Measurements from ENCODE around the gene CCNH.

Gene CCNH

GRCh38 chr5:87369431-87369830 is 43.3 kb downstream of the CCNH start:
- Histone ChIP-seq H3K4me1 (ENCODE audit: control insufficient read depth in 1 of 2, insufficient read depth in 2 of 2, low read length in 2 of 2) (peaks cover 0 to 5% of the 10 kb centered on the region in 2 donors), H3K9me3 (ENCODE audit: control insufficient read depth in 1 of 2, low read length in 2 of 2) (no peaks in the 10 kb centered on the region), H3K27ac (ENCODE audit: low read depth, low read length) (no peak overlapping the region)

GRCh38 chr5:87368601-87369000 is 44.1 kb downstream of the CCNH start:
- Histone ChIP-seq H3K4me3 (ENCODE audit: low read depth in 1 of 2, low read length in 2 of 2) (no peak overlapping the region), H3K27ac (ENCODE audit: low read depth, low read length) (no peak overlapping the region), H3K9me3 (ENCODE audit: control insufficient read depth in 1 of 2, low read length in 2 of 2) (no peaks in the 10 kb centered on the region), H3K36me3 (ENCODE audit: control insufficient read depth in 1 of 2, insufficient read depth in 2 of 2, low read length in 2 of 2) (peaks cover 4 to 13% of the 10 kb centered on the region in 2 donors), H3K9ac (ENCODE audit: low read depth in 1 of 2, low read length in 2 of 2) (no peak overlapping the region), H3K4me1 (ENCODE audit: control insufficient read depth in 1 of 2, insufficient read depth in 2 of 2, low read length in 2 of 2) (peaks cover 0 to 5% of the 10 kb centered on the region in 2 donors), H3K27me3 (ENCODE audit: control insufficient read depth in 1 of 2, insufficient read depth in 2 of 2, low read length in 2 of 2) (no peaks in the 10 kb centered on the region)

More at GRCh38 chr5:87369431-87369830, 43.3 kb downstream of the CCNH start:
- peaks cover 4 to 9% of the 10 kb centered on the region in 2 donors for H3K36me3 ChIP-seq (ENCODE audit: control insufficient read depth in 1 of 2, insufficient read depth in 2 of 2, low read length in 2 of 2)
- H3K9ac ChIP-seq (ENCODE audit: low read depth in 1 of 2, low read length in 2 of 2): no peak overlapping the region
- H3K4me3 ChIP-seq (ENCODE audit: low read depth in 1 of 2, low read length in 2 of 2): no peak overlapping the region
- H3K27me3 ChIP-seq (ENCODE audit: control insufficient read depth in 1 of 2, insufficient read depth in 2 of 2, low read length in 2 of 2): no peaks in the 10 kb centered on the region

GRCh38 chr5:87367243-87367642 is 45.5 kb downstream of the CCNH start:
- peaks cover 0 to 9% of the 10 kb centered on the region in 2 donors for H3K36me3 ChIP-seq (ENCODE audit: control insufficient read depth in 1 of 2, insufficient read depth in 2 of 2, low read length in 2 of 2)
- H3K9ac ChIP-seq (ENCODE audit: low read depth in 1 of 2, low read length in 2 of 2): no peak overlapping the region
- H3K4me1 ChIP-seq (ENCODE audit: control insufficient read depth in 1 of 2, insufficient read depth in 2 of 2, low read length in 2 of 2): peaks cover 0 to 5% of the 10 kb centered on the region in 2 donors

GRCh38 chr5:87361536-87362213 is 51.1 kb downstream of the CCNH start:
- Histone ChIP-seq H3K9ac (ENCODE audit: low read depth in 1 of 2, low read length in 2 of 2) (no peak overlapping the region), H3K4me1 (ENCODE audit: control insufficient read depth in 1 of 2, insufficient read depth in 2 of 2, low read length in 2 of 2) (peaks cover 0 to under 1% of the 10 kb centered on the region in 2 donors), H3K9me3 (ENCODE audit: control insufficient read depth in 1 of 2, low read length in 2 of 2) (no peaks in the 10 kb centered on the region), H3K27me3 (ENCODE audit: control insufficient read depth in 1 of 2, insufficient read depth in 2 of 2, low read length in 2 of 2) (no peaks in the 10 kb centered on the region), H3K4me3 (ENCODE audit: low read depth in 1 of 2, low read length in 2 of 2) (no peak overlapping the region), H3K27ac (ENCODE audit: low read depth, low read length) (no peak overlapping the region), H3K36me3 (ENCODE audit: control insufficient read depth in 1 of 2, insufficient read depth in 2 of 2, low read length in 2 of 2) (peaks cover 0 to 19% of the 10 kb centered on the region in 2 donors)

More at GRCh38 chr5:87367243-87367642, 45.5 kb downstream of the CCNH start:
- Histone ChIP-seq H3K4me3 (ENCODE audit: low read depth in 1 of 2, low read length in 2 of 2) (no peak overlapping the region), H3K27ac (ENCODE audit: low read depth, low read length) (no peak overlapping the region), H3K27me3 (ENCODE audit: control insufficient read depth in 1 of 2, insufficient read depth in 2 of 2, low read length in 2 of 2) (no peaks in the 10 kb centered on the region), H3K9me3 (ENCODE audit: control insufficient read depth in 1 of 2, low read length in 2 of 2) (no peaks in the 10 kb centered on the region)

- Histone ChIP-seq H3K27me3 (ENCODE audit: control insufficient read depth in 1 of 2, insufficient read depth in 2 of 2, low read length in 2 of 2) (no peaks in the 10 kb centered on the region), H3K9me3 (ENCODE audit: control insufficient read depth in 1 of 2, low read length in 2 of 2) (no peaks in the 10 kb centered on the region), H3K27ac (ENCODE audit: low read depth, low read length) (no peak overlapping the region), H3K36me3 (ENCODE audit: control insufficient read depth in 1 of 2, insufficient read depth in 2 of 2, low read length in 2 of 2) (peaks cover 0 to 20% of the 10 kb centered on the region in 2 donors), H3K4me1 (ENCODE audit: control insufficient read depth in 1 of 2, insufficient read depth in 2 of 2, low read length in 2 of 2) (no peaks in the 10 kb centered on the region), H3K4me3 (ENCODE audit: low read depth in 1 of 2, low read length in 2 of 2) (no peak overlapping the region), H3K9ac (ENCODE audit: low read depth in 1 of 2, low read length in 2 of 2) (no peak overlapping the region)
Observed at GRCh38 chr5:87361031-87361445, 51.7 kb downstream of the CCNH start.

- Histone ChIP-seq H3K9ac (ENCODE audit: low read depth in 1 of 2, low read length in 2 of 2) (no peak overlapping the region), H3K9me3 (ENCODE audit: control insufficient read depth in 1 of 2, low read length in 2 of 2) (no peaks in the 10 kb centered on the region), H3K27me3 (ENCODE audit: control insufficient read depth in 1 of 2, insufficient read depth in 2 of 2, low read length in 2 of 2) (no peaks in the 10 kb centered on the region)
Observed at GRCh38 chr5:87360132-87360531, 52.6 kb downstream of the CCNH start.

GRCh38 chr5:87359106-87359505 is 53.6 kb downstream of the CCNH start:
- H3K9me3 ChIP-seq (ENCODE audit: control insufficient read depth in 1 of 2, low read length in 2 of 2): no peaks in the 10 kb centered on the region
- H3K9ac ChIP-seq (ENCODE audit: low read depth in 1 of 2, low read length in 2 of 2): no peak overlapping the region
- H3K27me3 ChIP-seq (ENCODE audit: control insufficient read depth in 1 of 2, insufficient read depth in 2 of 2, low read length in 2 of 2): no peaks in the 10 kb centered on the region

More at GRCh38 chr5:87360132-87360531, 52.6 kb downstream of the CCNH start:
- no peak overlapping the region for H3K4me3 ChIP-seq (ENCODE audit: low read depth in 1 of 2, low read length in 2 of 2)
- H3K4me1 ChIP-seq (ENCODE audit: control insufficient read depth in 1 of 2, insufficient read depth in 2 of 2, low read length in 2 of 2): no peaks in the 10 kb centered on the region
- H3K27ac ChIP-seq (ENCODE audit: low read depth, low read length): no peak overlapping the region
- H3K36me3 ChIP-seq (ENCODE audit: control insufficient read depth in 1 of 2, insufficient read depth in 2 of 2, low read length in 2 of 2): peaks cover 0 to 30% of the 10 kb centered on the region in 2 donors

GRCh38 chr5:87354496-87354895 is 58.2 kb downstream of the CCNH start:
- no peak overlapping the region for H3K27ac ChIP-seq (ENCODE audit: low read depth, low read length)
- H3K4me1 ChIP-seq (ENCODE audit: control insufficient read depth in 1 of 2, insufficient read depth in 2 of 2, low read length in 2 of 2): no peaks in the 10 kb centered on the region
- no peak overlapping the region for H3K9ac ChIP-seq (ENCODE audit: low read depth in 1 of 2, low read length in 2 of 2)
- no peak overlapping the region for H3K4me3 ChIP-seq (ENCODE audit: low read depth in 1 of 2, low read length in 2 of 2)
- no peaks in the 10 kb centered on the region for H3K27me3 ChIP-seq (ENCODE audit: control insufficient read depth in 1 of 2, insufficient read depth in 2 of 2, low read length in 2 of 2)
- peaks cover 0 to 28% of the 10 kb centered on the region in 2 donors for H3K36me3 ChIP-seq (ENCODE audit: control insufficient read depth in 1 of 2, insufficient read depth in 2 of 2, low read length in 2 of 2)
- no peaks in the 10 kb centered on the region for H3K9me3 ChIP-seq (ENCODE audit: control insufficient read depth in 1 of 2, low read length in 2 of 2)

More at GRCh38 chr5:87359106-87359505, 53.6 kb downstream of the CCNH start:
- H3K4me3 ChIP-seq (ENCODE audit: low read depth in 1 of 2, low read length in 2 of 2): no peak overlapping the region
- peaks cover 0 to 36% of the 10 kb centered on the region in 2 donors for H3K36me3 ChIP-seq (ENCODE audit: control insufficient read depth in 1 of 2, insufficient read depth in 2 of 2, low read length in 2 of 2)
- no peaks in the 10 kb centered on the region for H3K4me1 ChIP-seq (ENCODE audit: control insufficient read depth in 1 of 2, insufficient read depth in 2 of 2, low read length in 2 of 2)
- H3K27ac ChIP-seq (ENCODE audit: low read depth, low read length): no peak overlapping the region

- H3K4me3 ChIP-seq (ENCODE audit: low read depth in 1 of 2, low read length in 2 of 2): no peak overlapping the region
- no peak overlapping the region for H3K9ac ChIP-seq (ENCODE audit: low read depth in 1 of 2, low read length in 2 of 2)
- no peaks in the 10 kb centered on the region for H3K4me1 ChIP-seq (ENCODE audit: control insufficient read depth in 1 of 2, insufficient read depth in 2 of 2, low read length in 2 of 2)
- H3K36me3 ChIP-seq (ENCODE audit: control insufficient read depth in 1 of 2, insufficient read depth in 2 of 2, low read length in 2 of 2): peaks cover 0 to 4% of the 10 kb centered on the region in 2 donors
- H3K9me3 ChIP-seq (ENCODE audit: control insufficient read depth in 1 of 2, low read length in 2 of 2): no peaks in the 10 kb centered on the region
- no peaks in the 10 kb centered on the region for H3K27me3 ChIP-seq (ENCODE audit: control insufficient read depth in 1 of 2, insufficient read depth in 2 of 2, low read length in 2 of 2)
- H3K27ac ChIP-seq (ENCODE audit: low read depth, low read length): no peak overlapping the region
Observed at GRCh38 chr5:87347841-87348240, 64.9 kb downstream of the CCNH start.

GRCh38 chr5:87347272-87347671 is 65.5 kb downstream of the CCNH start:
- Histone ChIP-seq H3K4me1 (ENCODE audit: control insufficient read depth in 1 of 2, insufficient read depth in 2 of 2, low read length in 2 of 2) (no peaks in the 10 kb centered on the region), H3K9me3 (ENCODE audit: control insufficient read depth in 1 of 2, low read length in 2 of 2) (no peaks in the 10 kb centered on the region), H3K27ac (ENCODE audit: low read depth, low read length) (no peak overlapping the region), H3K36me3 (ENCODE audit: control insufficient read depth in 1 of 2, insufficient read depth in 2 of 2, low read length in 2 of 2) (peaks cover 0 to 4% of the 10 kb centered on the region in 2 donors), H3K27me3 (ENCODE audit: control insufficient read depth in 1 of 2, insufficient read depth in 2 of 2, low read length in 2 of 2) (no peaks in the 10 kb centered on the region), H3K4me3 (ENCODE audit: low read depth in 1 of 2, low read length in 2 of 2) (no peak overlapping the region), H3K9ac (ENCODE audit: low read depth in 1 of 2, low read length in 2 of 2) (no peak overlapping the region)
